ENCODE data around the gene ZNF487.
A peak's percentile ranks its signal among the peaks of the same experiment; 100 is the strongest.

Gene ZNF487

GRCh38 chr10:43407148-43407575 lies 29.7 kb upstream of the ZNF487 start:
- peak overlapping the region; percentile 98 for H3K4ac ChIP-seq (ENCODE audit: low read depth, low read length)
- no CpG with 5 or more reads among the region's 59 CpGs for WGBS (ENCODE audit: extremely low coverage, insufficient coverage, low lambda C conversion rate)

GRCh38 chr10:43407576-43408330 lies 29.2 kb upstream of the ZNF487 start:
- no CpG with 5 or more reads among the region's 56 CpGs for WGBS (ENCODE audit: extremely low coverage, insufficient coverage, low lambda C conversion rate)
- Histone ChIP-seq H3K4me1 (ENCODE audit: control insufficient read depth, low read depth, low read length) (peaks cover 2% of the 10 kb centered on the region), H3K4me2 (ENCODE audit: low read length) (peak overlapping the region; percentile 59), H3K79me1 (ENCODE audit: low read length) (no peaks in the 10 kb centered on the region), H4K8ac (ENCODE audit: low read depth, low read length) (peak overlapping the region; percentile 90), H3K56ac (ENCODE audit: low read length) (peak overlapping the region; percentile 94), H3K4ac (ENCODE audit: low read depth, low read length) (peak overlapping the region; percentile 98), H4K5ac (ENCODE audit: low read length) (no peak overlapping the region), H3K27ac (ENCODE audit: low read depth, low read length) (peak overlapping the region; percentile 87), H3K36me3 (ENCODE audit: control insufficient read depth, insufficient read depth, low read length) (no peaks in the 10 kb centered on the region), H3K23ac (ENCODE audit: low read length) (peak overlapping the region; percentile 81), H3K9ac (ENCODE audit: low read length) (peak overlapping the region; percentile 91), H2BK120ac (ENCODE audit: low read depth, low read length) (peak overlapping the region; percentile 92), H3K4me3 (ENCODE audit: low read length) (peak overlapping the region; percentile 83), H3K79me2 (ENCODE audit: control insufficient read depth, insufficient read depth, low read length) (peaks cover 56% of the 10 kb centered on the region), H3K27me3 (ENCODE audit: insufficient read depth, low read length, poor library complexity) (no peaks in the 10 kb centered on the region), H2AK5ac (ENCODE audit: low read length) (no peak overlapping the region), H2BK5ac (ENCODE audit: low read length) (peak overlapping the region; percentile 35), H2BK15ac (replicated peaks; ENCODE audit: low read depth) (no peak overlapping the region), H3K18ac (ENCODE audit: low read length) (peak overlapping the region; percentile 100)
- peak; percentile 91 for DNase-seq

More at GRCh38 chr10:43407148-43407575, 29.7 kb upstream of the ZNF487 start:
- peak; percentile 46 for DNase-seq
- H3K27ac ChIP-seq (ENCODE audit: low read depth, low read length), result peak overlapping the region; percentile 87
- H3K4me2 ChIP-seq (ENCODE audit: low read length), result peak overlapping the region; percentile 59
- H2BK120ac ChIP-seq (ENCODE audit: low read depth, low read length), result peak overlapping the region; percentile 92
- peak overlapping the region; percentile 94 for H3K56ac ChIP-seq (ENCODE audit: low read length)
- H3K4me1 ChIP-seq (ENCODE audit: control insufficient read depth, low read depth, low read length), result peaks cover 2% of the 10 kb centered on the region
- H4K5ac ChIP-seq (ENCODE audit: low read length), result no peak overlapping the region
- H2BK5ac ChIP-seq (ENCODE audit: low read length), result peak overlapping the region; percentile 35
- peak overlapping the region; percentile 91 for H3K9ac ChIP-seq (ENCODE audit: low read length)
- peak overlapping the region; percentile 81 for H3K23ac ChIP-seq (ENCODE audit: low read length)
- H3K27me3 ChIP-seq (ENCODE audit: insufficient read depth, low read length, poor library complexity), result no peaks in the 10 kb centered on the region
- H3K4me3 ChIP-seq (ENCODE audit: low read length), result peak overlapping the region; percentile 83
- peaks cover 61% of the 10 kb centered on the region for H3K79me2 ChIP-seq (ENCODE audit: control insufficient read depth, insufficient read depth, low read length)
- H2AK5ac ChIP-seq (ENCODE audit: low read length), result no peak overlapping the region
- peak overlapping the region; percentile 100 for H3K18ac ChIP-seq (ENCODE audit: low read length)
- H3K36me3 ChIP-seq (ENCODE audit: control insufficient read depth, insufficient read depth, low read length), result no peaks in the 10 kb centered on the region
- H4K8ac ChIP-seq (ENCODE audit: low read depth, low read length), result peak overlapping the region; percentile 90
- no peak overlapping the region for H2BK15ac ChIP-seq (replicated peaks; ENCODE audit: low read depth)
- no peaks in the 10 kb centered on the region for H3K79me1 ChIP-seq (ENCODE audit: low read length)

GRCh38 chr10:43408331-43408709 lies 28.6 kb upstream of the ZNF487 start:
- H3K56ac ChIP-seq (ENCODE audit: low read length), result peak overlapping the region; percentile 94
- H3K27ac ChIP-seq (ENCODE audit: low read depth, low read length), result peak overlapping the region; percentile 18
- H3K18ac ChIP-seq (ENCODE audit: low read length), result no peak overlapping the region
- no peak overlapping the region for H2BK15ac ChIP-seq (replicated peaks; ENCODE audit: low read depth)
- no peak overlapping the region for H4K5ac ChIP-seq (ENCODE audit: low read length)
- no peaks in the 10 kb centered on the region for H3K79me1 ChIP-seq (ENCODE audit: low read length)
- peak overlapping the region; percentile 83 for H3K4me3 ChIP-seq (ENCODE audit: low read length)
- peak overlapping the region; percentile 91 for H3K9ac ChIP-seq (ENCODE audit: low read length)
- H3K4me2 ChIP-seq (ENCODE audit: low read length), result peak overlapping the region; percentile 59
- no peak overlapping the region for H4K8ac ChIP-seq (ENCODE audit: low read depth, low read length)
- H3K27me3 ChIP-seq (ENCODE audit: insufficient read depth, low read length, poor library complexity), result no peaks in the 10 kb centered on the region
- H3K23ac ChIP-seq (ENCODE audit: low read length), result no peak overlapping the region
- H3K4me1 ChIP-seq (ENCODE audit: control insufficient read depth, low read depth, low read length), result peaks cover 2% of the 10 kb centered on the region
- no peaks in the 10 kb centered on the region for H3K36me3 ChIP-seq (ENCODE audit: control insufficient read depth, insufficient read depth, low read length)
- no CpG with 5 or more reads among the region's 31 CpGs for WGBS (ENCODE audit: extremely low coverage, insufficient coverage, low lambda C conversion rate)
- no peak for DNase-seq
- peak overlapping the region; percentile 50 for H3K4ac ChIP-seq (ENCODE audit: low read depth, low read length)
- H2BK120ac ChIP-seq (ENCODE audit: low read depth, low read length), result no peak overlapping the region
- no peak overlapping the region for H2AK5ac ChIP-seq (ENCODE audit: low read length)
- peaks cover 51% of the 10 kb centered on the region for H3K79me2 ChIP-seq (ENCODE audit: control insufficient read depth, insufficient read depth, low read length)
- no peak overlapping the region for H2BK5ac ChIP-seq (ENCODE audit: low read length)

GRCh38 chr10:43408710-43409384 lies 28.1 kb upstream of the ZNF487 start, which contains the start of gene HNRNPF:
TSS of gene HNRNPF (minus strand) at chr10:43409186. CDS start at chr10:43387884, 21,302 bp downstream.
- H3K27me3 ChIP-seq (ENCODE audit: insufficient read depth, low read length, poor library complexity), result no peaks in the 10 kb centered on the region
- peaks cover 2% of the 10 kb centered on the region for H3K4me1 ChIP-seq (ENCODE audit: control insufficient read depth, low read depth, low read length)
- H3K4me2 ChIP-seq (ENCODE audit: low read length), result peak within 1 kb of the TSS; percentile 59
- no peak within 1 kb of the TSS for H2AK5ac ChIP-seq (ENCODE audit: low read length)
- peak within 1 kb of the TSS; percentile 50 for H3K4ac ChIP-seq (ENCODE audit: low read depth, low read length)
- no peaks in the 10 kb centered on the region for H3K79me1 ChIP-seq (ENCODE audit: low read length)
- peak within 1 kb of the TSS; percentile 91 for H3K9ac ChIP-seq (ENCODE audit: low read length)
- no CpG with 5 or more reads among the region's 68 CpGs for WGBS (ENCODE audit: extremely low coverage, insufficient coverage, low lambda C conversion rate)
- peak within 1 kb of the TSS; percentile 73 for H2BK5ac ChIP-seq (ENCODE audit: low read length)
- H3K27ac ChIP-seq (ENCODE audit: low read depth, low read length), result peak within 1 kb of the TSS; percentile 87
- H3K4me3 ChIP-seq (ENCODE audit: low read length), result peak within 1 kb of the TSS; percentile 83
- no peaks in the 10 kb centered on the region for H3K36me3 ChIP-seq (ENCODE audit: control insufficient read depth, insufficient read depth, low read length)
- H3K79me2 ChIP-seq (ENCODE audit: control insufficient read depth, insufficient read depth, low read length), result peaks cover 46% of the 10 kb centered on the region
- peak; percentile 98 for DNase-seq
- peak within 1 kb of the TSS; percentile 96 for H3K56ac ChIP-seq (ENCODE audit: low read length)
- H4K8ac ChIP-seq (ENCODE audit: low read depth, low read length), result no peak within 1 kb of the TSS
- no peak within 1 kb of the TSS for H2BK120ac ChIP-seq (ENCODE audit: low read depth, low read length)
- no peak within 1 kb of the TSS for H3K23ac ChIP-seq (ENCODE audit: low read length)
- H2BK15ac ChIP-seq (replicated peaks; ENCODE audit: low read depth), result no peak within 1 kb of the TSS
- peak within 1 kb of the TSS; percentile 62 for H3K18ac ChIP-seq (ENCODE audit: low read length)
- no peak within 1 kb of the TSS for H4K5ac ChIP-seq (ENCODE audit: low read length)

GRCh38 chr10:43409385-43410109 lies 27.4 kb upstream of the ZNF487 start:
- peaks cover 2% of the 10 kb centered on the region for H3K4me1 ChIP-seq (ENCODE audit: control insufficient read depth, low read depth, low read length)
- peak overlapping the region; percentile 10 for H3K27ac ChIP-seq (ENCODE audit: low read depth, low read length)
- H2BK120ac ChIP-seq (ENCODE audit: low read depth, low read length), result no peak overlapping the region
- no peaks in the 10 kb centered on the region for H3K79me1 ChIP-seq (ENCODE audit: low read length)
- peak overlapping the region; percentile 86 for H3K9ac ChIP-seq (ENCODE audit: low read length)
- no peak overlapping the region for H2BK15ac ChIP-seq (replicated peaks; ENCODE audit: low read depth)
- H3K36me3 ChIP-seq (ENCODE audit: control insufficient read depth, insufficient read depth, low read length), result no peaks in the 10 kb centered on the region
- no peaks in the 10 kb centered on the region for H3K27me3 ChIP-seq (ENCODE audit: insufficient read depth, low read length, poor library complexity)
- H3K79me2 ChIP-seq (ENCODE audit: control insufficient read depth, insufficient read depth, low read length), result peaks cover 39% of the 10 kb centered on the region
- H3K4ac ChIP-seq (ENCODE audit: low read depth, low read length), result peak overlapping the region; percentile 41
- DNase-seq, result no peak
- H2BK5ac ChIP-seq (ENCODE audit: low read length), result peak overlapping the region; percentile 73
- H3K18ac ChIP-seq (ENCODE audit: low read length), result peak overlapping the region; percentile 62
- no CpG with 5 or more reads among the region's 46 CpGs for WGBS (ENCODE audit: extremely low coverage, insufficient coverage, low lambda C conversion rate)
- no peak overlapping the region for H2AK5ac ChIP-seq (ENCODE audit: low read length)
- H3K23ac ChIP-seq (ENCODE audit: low read length), result no peak overlapping the region
- H3K56ac ChIP-seq (ENCODE audit: low read length), result peak overlapping the region; percentile 91
- no peak overlapping the region for H4K8ac ChIP-seq (ENCODE audit: low read depth, low read length)
- H3K4me3 ChIP-seq (ENCODE audit: low read length), result peak overlapping the region; percentile 29
- peak overlapping the region; percentile 24 for H3K4me2 ChIP-seq (ENCODE audit: low read length)
- no peak overlapping the region for H4K5ac ChIP-seq (ENCODE audit: low read length)

Measured in mesendoderm (in vitro differentiated cells).